GM21423 (cell line): ENCODE results near the gene COG7.
"Not testable (repeated sequence)": the region's sequence is repeated elsewhere in the genome, so short reads cannot be mapped to it uniquely, and the experiment has no call there.

Experiments
- ATAC-seq: cut with Tn5 transposase; IDR thresholded peaks from one replicate; pipeline ENCODE4 v1.9.1; 2021; ENCODE audit warnings: mild to moderate bottlenecking, moderate library complexity; ENCODE audit not compliant: unreplicated experiment

The COG7 gene

GRCh38 chr16:23389201-23389600, 63.8 kb downstream of the COG7 start:
- no peak for ATAC-seq

DNA sequence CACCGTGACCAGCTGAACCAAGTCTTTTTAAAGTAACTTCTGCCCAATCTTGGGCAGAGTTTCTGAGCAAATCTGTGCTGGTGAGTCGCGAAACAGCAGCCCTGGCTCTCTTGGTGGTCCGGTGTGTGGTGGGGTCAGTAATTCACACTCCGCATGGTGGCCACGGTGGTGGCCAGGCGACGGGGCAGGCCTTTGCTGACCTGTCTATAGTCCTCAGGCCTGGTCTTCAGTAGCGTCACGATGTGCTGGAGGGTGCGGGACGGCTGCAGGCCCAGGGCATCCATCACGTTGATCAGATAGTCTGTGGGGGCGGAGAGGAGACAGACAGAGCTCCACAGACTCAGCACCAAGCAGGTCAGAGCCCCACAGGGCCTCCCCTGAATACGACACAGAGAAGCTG, 64.2 kb downstream of the COG7 start:
- no peak for ATAC-seq

GRCh38 chr16:23387666-23388065, 65.3 kb downstream of the COG7 start:
- no peak for ATAC-seq

DNA sequence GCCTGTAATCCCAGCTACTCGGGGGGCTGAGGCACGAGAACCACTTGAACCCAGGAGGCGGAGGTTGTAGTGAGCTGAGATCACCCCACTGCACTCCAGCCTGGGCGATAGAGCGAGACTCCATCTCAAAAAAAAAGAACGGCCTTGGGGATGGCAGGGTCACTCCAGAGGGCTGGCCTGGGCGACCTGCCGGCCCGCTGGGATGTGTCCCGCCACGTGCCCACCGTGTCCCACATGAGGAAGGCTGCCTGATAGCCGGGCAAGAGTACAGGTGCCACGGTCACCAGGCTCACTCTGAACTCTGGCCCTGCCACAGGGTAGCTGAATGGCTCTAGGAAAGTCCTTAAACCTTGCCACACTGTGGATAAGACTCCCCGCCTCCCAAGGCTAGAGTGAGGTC, 67.5 kb downstream of the COG7 start:
- no peak for ATAC-seq

- ATAC-seq: no peak
These were observed 68.1 kb downstream of the COG7 start for GRCh38 chr16:23384878-23385277.

- no peak for ATAC-seq
These were observed 69.1 kb downstream of the COG7 start for GRCh38 chr16:23383881-23384280.

DNA sequence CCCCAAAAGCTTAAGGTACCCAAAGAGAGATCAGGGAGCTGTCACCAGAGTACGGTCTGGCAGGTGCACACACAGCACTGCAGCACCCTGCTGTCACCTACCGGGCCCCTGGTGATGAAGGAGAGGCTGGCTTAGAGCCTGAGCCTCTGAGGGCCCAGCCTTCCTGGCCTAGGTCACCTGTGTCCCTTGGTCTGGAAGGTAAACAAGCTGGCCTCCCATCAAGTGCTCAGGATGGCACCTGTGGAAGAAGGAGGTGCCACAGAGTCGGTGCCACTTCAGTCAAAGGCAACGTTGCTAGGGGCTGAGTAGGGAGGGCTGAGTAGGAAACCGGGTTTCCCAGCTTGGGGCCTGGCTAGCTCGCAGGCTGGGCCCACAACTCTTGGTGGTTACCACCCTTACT, 70.7 kb downstream of the COG7 start:
- ATAC-seq: no peak

DNA sequence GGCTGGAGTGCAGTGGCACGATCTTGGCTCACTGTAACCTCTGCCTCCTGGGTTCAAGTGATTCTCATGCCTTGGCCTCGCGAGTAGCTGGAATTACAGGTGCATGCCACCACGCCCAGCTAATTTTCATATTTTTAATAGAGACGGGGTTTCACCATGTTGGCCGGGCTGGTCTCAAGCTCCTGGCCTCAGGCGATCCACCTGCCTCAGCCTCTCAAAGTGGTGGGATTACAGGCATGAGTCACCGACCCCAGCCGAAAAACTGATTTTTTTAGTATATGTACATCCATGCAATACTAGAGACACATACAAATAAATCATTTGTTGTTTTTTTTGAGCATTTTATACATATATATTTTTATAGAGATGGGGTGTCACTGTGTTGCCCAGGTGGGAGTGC, 71.3 kb downstream of the COG7 start:
- not testable (repeated sequence) for ATAC-seq

- no peak for ATAC-seq
These were observed 72.5 kb downstream of the COG7 start for GRCh38 chr16:23380501-23380951.

DNA sequence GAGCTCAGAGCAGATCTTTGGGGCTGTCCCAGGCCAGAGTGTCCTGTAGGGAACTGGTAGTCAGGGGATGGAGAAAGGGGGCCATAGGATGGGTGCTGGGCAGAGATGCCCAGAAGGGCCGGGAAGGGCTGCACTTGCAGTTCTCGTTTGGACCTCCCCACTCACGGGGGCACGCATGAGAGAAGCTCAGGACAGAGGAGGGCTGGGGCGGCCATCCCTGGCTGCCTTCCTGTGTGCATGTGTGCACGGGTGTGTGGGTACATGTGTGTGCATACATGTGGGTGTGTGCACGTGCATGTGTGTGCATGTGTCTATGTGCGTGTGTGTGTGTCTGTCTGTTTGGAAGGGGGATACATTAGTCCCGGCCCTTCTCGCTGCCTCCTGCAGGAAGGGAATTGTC, 73.3 kb downstream of the COG7 start:
- no peak for ATAC-seq

GRCh38 chr16:23378921-23379320, 74.1 kb downstream of the COG7 start:
- ATAC-seq: no peak

DNA sequence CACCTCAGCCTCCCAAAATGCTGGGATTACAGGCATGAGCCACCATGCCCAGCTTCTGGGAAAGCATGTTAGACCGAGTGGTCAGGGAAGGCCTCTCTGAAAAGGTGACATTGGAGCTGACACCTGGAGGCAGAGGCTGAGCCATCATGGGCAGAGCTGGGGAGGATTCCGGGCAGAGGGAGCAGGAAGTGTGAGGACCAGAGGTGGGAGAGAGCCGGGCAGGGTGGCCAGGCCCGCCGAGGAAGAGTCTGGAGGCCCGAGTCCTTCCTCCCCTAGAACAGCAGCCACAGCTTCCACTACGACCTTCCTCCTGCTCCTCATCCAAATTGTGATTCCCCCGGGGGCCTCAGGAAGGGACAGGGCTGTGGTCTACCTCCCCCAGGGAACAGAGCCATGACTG, 74.7 kb downstream of the COG7 start:
- ATAC-seq: no peak

GRCh38 chr16:23377071-23377931, 75.7 kb downstream of the COG7 start:
- ATAC-seq: no peak

GRCh38 chr16:23375643-23376042, 77.3 kb downstream of the COG7 start:
- ATAC-seq: no peak

- ATAC-seq: no peak
These were observed 78.1 kb downstream of the COG7 start for GRCh38 chr16:23374721-23375510.

DNA sequence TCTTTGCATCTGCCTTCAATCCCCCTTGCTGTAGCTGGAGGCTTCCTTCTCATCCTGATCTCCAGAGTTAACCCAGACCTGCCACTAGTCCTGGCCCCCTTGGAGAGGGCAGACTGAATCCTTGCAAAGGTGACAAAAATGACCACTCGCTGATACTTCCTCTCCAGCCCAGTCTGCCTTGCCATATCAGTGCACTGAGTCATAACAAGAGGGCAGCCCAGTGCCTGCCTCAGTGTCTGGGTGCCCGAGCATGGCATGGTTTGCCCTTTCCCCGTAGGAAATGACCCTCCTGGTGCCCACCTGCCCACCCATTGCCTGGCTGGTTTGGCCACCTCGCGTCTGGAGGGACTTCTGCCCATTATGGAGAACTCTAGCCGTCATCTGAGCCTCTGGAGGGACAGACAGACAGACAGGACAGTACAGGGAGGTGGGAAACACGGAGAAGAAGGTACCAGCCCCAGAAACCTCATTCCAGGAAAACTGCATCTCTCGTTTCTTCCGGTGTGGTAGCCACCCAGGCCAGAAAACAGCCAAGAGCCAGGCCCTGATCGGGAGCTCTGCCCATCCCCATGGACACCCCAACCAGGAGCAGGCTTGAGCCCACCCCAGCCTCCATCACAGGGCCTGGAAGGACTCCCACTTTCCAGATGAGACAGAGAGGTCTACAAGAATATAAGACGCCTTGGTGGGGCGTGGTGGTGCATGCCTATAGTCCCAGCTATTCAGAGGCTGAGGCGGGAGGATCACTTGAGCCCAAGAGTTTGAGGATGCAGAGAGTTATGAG, 79.4 kb downstream of the COG7 start:
- ATAC-seq: no peak

DNA sequence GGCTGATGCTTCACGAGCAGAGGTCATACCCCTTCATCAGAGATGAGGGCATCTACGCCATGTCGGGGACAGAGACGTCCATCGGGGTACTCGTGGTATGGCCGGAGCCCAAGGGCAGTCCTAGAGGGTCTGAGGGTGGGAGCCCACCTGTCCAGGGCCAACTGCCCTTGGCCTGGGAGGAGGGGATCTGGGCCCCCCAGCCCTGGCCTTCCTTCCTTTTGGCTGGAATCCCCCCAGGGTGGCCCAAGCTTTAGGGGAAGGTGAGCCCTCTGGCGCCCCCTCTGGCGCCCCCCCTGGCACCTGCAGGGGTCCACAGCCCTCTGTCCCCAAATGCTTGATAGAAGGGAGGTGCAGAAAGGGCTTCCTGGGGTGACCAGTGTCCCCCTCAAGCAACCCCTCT, 81.6 kb downstream of the COG7 start:
- no peak for ATAC-seq

DNA sequence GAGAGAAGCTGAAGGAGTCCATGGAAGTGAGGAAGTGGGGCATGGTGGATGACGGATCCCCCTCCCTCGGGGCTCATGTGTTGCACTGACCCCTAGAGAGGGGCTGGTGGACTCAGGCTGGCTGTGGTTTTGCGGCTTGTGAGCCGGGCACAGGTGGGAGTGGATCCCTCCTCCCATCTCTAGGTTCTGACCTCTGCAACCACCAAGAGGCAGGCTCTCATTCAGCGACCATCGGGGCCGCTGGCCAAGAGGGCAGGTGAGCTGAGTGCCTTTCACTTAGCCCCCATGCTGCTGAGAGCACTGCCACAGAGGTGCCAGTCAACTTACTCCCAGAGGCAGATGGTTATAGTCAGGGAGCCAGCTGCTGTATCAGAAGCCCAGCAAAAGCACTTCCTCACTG, 83.6 kb downstream of the COG7 start:
- no peak for ATAC-seq

- ATAC-seq: no peak
These were observed 84.5 kb downstream of the COG7 start for GRCh38 chr16:23368469-23368868.

- no peak for ATAC-seq
These were observed 85.0 kb downstream of the COG7 start for GRCh38 chr16:23367988-23368387.

- no peak for ATAC-seq
These were observed 85.4 kb downstream of the COG7 start for GRCh38 chr16:23367564-23367963.
